Mesothelial cell of epicardium (in vitro differentiated cells): ENCODE measurements around the gene DUS1L. TPM values are rescaled to one million over a fixed set of nuclear protein-coding genes. Genes with fewer than 3 reads are reported as not detected.

Experiments
- DNase-seq, 2 experiments: peaks; one replicate each; pipeline ENCODE4 v3.0.0; 2021; ENCODE audit warnings: low spot score in 2 of 2; ENCODE audit not compliant: unreplicated experiment in 2 of 2
- H3K27ac Mint-ChIP-seq: 2 replicates; pipeline ENCODE4 v1.8.0; 2021; ENCODE audit warnings: mixed read lengths
- H3K27me3 Mint-ChIP-seq: 2 replicates; pipeline ENCODE4 v1.8.0; 2021; ENCODE audit warnings: low read depth, mixed read lengths
- H3K36me3 Mint-ChIP-seq: 2 replicates; pipeline ENCODE4 v1.8.0; 2021; ENCODE audit warnings: mixed read lengths
- H3K4me1 Mint-ChIP-seq: 2 replicates; pipeline ENCODE4 v1.8.0; 2021; ENCODE audit warnings: mixed read lengths
- H3K4me3 Mint-ChIP-seq: 2 replicates; pipeline ENCODE4 v1.8.0; 2021; ENCODE audit warnings: mild to moderate bottlenecking, moderate library complexity, mixed read lengths
- H3K9me3 Mint-ChIP-seq: 2 replicates; pipeline ENCODE4 v1.8.0; 2021; ENCODE audit warnings: mixed read lengths
- total RNA-seq: library from RNA; stranded (reverse); gene quantifications from 3 replicates; pipeline ENCODE4 v1.2.1, GENCODE V29; 2021
- TF ChIP-seq, protein P1 (sequence below): fragments of 200-600 bp; sonication (generic); IDR thresholded peaks from one replicate; pipeline ENCODE4 v1.5.0; 2021; ENCODE audit warnings: antibody characterized with exemption; ENCODE audit not compliant: unreplicated experiment

Gene DUS1L
- total RNA-seq, 1 donor from 2014 or later, result 94.9 TPM

DNA sequence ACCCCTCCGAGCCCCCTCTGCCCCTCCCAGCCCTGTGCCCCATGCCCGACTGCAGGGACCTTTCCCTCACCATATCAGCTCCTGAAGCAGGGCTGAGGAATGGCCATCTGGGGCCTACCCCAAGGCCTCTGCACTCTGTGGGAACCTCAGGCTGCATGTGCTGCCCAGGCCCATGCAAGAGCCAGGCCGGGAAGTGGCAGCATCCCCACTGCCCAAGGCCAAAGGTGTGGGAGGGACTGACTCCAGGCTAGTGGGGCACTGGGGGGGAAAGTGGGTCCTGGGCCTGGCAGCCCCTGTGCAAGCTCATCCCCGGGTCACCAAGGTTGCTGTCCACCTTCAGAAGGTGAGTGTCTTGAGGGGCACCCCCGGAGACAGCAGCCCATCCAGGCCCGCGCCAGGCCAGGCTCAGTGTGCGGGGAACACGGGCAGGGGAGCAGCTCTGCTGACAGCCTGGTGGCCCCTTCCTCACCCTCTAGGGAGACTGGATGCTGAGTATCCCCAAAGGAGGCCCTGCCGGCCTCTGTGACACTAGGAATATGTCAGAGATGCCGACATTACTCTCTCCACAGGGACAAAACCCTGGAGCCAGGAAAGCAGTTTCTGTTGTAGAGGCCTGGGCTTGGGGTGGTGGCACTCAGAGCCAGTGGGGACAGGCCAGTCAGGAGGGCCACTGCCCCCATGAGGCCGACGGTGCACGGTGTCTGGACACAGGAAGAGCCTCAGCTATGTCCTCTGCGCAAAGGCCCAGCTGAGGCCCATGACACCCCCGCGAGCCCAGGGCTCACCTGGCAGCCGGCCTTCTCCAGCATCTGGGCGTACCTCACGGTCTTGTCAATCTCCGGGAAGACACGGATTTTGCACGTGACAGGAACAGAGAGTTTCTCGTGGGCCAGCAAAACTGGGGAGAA, 3.3 kb downstream of the DUS1L start:
- no peak for DNase-seq
- Mint-ChIP-seq H3K4me3 (peak overlapping the region; percentile 8), H3K4me1 (no peaks in the 10 kb centered on the region), H3K27me3 (no peaks in the 10 kb centered on the region), H3K36me3 (peaks cover 5% of the 10 kb centered on the region), H3K27ac (no peak overlapping the region), H3K9me3 (no peaks in the 10 kb centered on the region)
- TF ChIP-seq, protein P1, sequence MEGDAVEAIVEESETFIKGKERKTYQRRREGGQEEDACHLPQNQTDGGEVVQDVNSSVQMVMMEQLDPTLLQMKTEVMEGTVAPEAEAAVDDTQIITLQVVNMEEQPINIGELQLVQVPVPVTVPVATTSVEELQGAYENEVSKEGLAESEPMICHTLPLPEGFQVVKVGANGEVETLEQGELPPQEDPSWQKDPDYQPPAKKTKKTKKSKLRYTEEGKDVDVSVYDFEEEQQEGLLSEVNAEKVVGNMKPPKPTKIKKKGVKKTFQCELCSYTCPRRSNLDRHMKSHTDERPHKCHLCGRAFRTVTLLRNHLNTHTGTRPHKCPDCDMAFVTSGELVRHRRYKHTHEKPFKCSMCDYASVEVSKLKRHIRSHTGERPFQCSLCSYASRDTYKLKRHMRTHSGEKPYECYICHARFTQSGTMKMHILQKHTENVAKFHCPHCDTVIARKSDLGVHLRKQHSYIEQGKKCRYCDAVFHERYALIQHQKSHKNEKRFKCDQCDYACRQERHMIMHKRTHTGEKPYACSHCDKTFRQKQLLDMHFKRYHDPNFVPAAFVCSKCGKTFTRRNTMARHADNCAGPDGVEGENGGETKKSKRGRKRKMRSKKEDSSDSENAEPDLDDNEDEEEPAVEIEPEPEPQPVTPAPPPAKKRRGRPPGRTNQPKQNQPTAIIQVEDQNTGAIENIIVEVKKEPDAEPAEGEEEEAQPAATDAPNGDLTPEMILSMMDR, result no peak

DNA sequence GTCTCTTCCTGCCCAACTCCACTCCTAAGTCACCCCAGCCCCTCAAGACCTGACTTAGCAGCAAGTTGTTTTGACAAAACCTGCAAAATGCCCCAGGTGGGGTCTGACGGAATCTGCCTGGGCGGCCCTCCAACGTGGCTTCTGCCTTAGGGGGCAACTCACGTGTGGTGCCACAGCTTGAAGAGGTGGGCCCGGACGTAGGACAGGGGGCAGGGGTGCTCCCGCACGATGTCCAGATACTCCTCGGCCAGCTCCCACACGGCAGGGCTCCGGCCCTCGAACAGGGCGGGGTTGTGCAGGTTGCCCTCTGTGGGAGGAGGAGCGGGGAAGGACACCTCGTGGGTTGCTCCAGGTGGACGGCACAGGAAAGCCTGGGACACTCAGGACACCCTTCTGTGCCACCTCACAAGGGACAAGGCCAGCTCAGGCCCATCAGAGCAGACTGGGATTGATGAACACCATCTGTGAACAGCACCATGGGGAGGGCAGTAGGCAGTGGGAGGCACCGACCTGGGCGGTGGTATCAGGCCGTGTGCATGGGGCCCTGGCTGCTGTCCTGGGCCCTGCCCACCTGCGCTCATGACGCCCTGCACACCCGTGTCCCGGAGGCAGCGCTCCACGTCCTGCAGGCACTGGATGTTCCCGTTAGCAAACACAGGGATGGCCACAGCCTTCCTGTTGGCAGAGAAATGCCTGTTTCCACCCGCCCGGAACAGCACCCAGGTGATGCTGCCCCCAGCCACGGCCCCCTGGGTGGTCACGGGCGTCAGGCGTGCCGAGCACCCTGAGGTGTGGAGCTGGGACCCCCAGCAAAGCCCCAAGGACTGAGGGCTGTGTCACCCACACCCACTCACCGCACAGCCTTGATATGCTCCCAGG, 4.3 kb downstream of the DUS1L start:
- no peak overlapping the region for H3K4me3 Mint-ChIP-seq
- peaks cover 5% of the 10 kb centered on the region for H3K36me3 Mint-ChIP-seq
- TF ChIP-seq, protein P1, result no peak

DNA sequence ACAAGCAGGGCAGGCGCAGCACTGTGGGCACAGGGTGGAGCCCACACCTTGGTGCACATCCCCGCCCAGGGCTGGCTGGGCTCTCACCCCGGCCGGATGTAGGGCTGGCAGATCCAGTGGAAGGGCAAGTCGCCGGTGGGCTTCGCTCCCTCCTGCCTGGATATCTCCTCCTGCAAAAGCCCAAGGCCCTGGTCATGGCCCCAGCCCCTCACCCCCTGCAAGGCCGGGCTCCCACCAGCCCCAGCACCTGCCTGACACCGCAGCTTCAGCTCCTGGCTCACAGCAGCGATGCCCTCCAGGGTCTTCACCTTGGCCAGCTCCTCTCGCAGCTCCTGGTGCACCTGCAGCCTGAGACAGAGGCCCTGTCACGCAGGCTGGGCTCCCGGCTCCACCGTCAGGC, 5.0 kb downstream of the DUS1L start:
- TF ChIP-seq, protein P1, result no peak
- no peaks in the 10 kb centered on the region for H3K27me3 Mint-ChIP-seq

More for the DNA sequence above, 4.3 kb downstream of the DUS1L start:
- no peaks in the 10 kb centered on the region for H3K9me3 Mint-ChIP-seq
- no peaks in the 10 kb centered on the region for H3K27me3 Mint-ChIP-seq
- no peaks in the 10 kb centered on the region for H3K4me1 Mint-ChIP-seq
- DNase-seq, result no peak
- no peak overlapping the region for H3K27ac Mint-ChIP-seq

DNA sequence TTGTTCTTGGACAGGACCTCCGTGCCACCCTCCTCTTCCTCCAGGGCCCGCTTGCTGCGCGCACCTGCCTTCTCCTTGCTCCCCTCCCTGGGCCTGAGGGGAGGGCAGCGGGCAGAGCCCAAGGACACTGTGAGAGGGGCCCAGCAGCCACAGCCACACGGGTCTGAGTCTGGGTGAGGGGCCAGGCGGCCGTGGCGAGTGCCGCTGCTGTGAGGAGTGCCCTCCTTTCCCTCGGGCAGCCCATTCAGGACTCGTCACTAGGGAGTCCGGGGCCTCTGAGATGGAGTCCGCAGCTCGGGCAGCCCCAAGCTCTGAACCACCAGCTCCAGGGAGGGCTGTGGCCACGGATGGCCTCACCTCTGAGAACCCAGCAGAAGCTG, 5.6 kb downstream of the DUS1L start:
- Mint-ChIP-seq H3K27ac (no peak overlapping the region), H3K4me3 (no peak overlapping the region), H3K27me3 (no peaks in the 10 kb centered on the region), H3K4me1 (no peaks in the 10 kb centered on the region), H3K9me3 (no peaks in the 10 kb centered on the region), H3K36me3 (peaks cover 5% of the 10 kb centered on the region)
- TF ChIP-seq, protein P1, result no peak
- no peak for DNase-seq

More for the DNA sequence above, 5.0 kb downstream of the DUS1L start:
- Mint-ChIP-seq H3K4me1 (no peaks in the 10 kb centered on the region), H3K36me3 (peaks cover 5% of the 10 kb centered on the region), H3K27ac (no peak overlapping the region), H3K9me3 (no peaks in the 10 kb centered on the region), H3K4me3 (no peak overlapping the region)
- no peak for DNase-seq

DNA sequence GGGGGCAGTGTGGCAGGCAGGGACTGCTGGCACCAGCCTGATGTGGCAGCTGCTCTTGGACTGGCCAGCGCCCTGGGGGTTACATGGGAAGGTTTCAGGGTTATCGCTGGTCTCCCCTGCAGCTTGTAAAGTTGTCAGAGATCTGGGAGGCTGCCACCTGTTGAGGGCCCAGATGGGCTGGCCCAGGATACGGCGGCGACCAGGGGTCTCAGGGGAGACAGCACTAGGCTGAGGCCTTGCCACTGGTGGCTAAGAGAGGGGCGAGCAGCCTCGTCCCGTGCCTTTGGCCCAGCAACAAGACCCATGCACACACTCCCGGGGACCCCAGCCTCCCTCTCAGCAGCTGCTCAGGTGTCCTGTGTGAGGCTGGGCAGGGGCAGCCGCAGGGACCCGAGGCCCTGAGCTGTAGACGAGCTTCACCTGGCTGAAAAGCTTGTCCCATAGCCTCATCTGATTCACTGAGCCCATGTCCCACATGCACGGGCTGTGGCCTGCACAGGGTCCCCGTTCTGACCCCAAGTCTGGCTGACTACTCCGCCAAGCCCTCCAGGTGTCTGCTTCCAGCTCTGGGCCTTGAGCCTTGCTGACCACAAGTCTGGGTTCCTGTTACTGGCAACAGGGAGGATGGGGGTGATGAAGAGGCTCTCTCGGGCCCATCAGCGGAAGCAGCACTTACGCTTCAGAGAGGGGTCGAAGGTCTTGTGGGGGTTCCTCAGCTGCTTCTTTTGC, 6.2 kb downstream of the DUS1L start:
- TF ChIP-seq, protein P1, result no peak
- Mint-ChIP-seq H3K27me3 (no peaks in the 10 kb centered on the region), H3K4me1 (no peaks in the 10 kb centered on the region), H3K27ac (no peak overlapping the region), H3K4me3 (no peak overlapping the region), H3K9me3 (no peaks in the 10 kb centered on the region), H3K36me3 (peaks cover 5% of the 10 kb centered on the region)
- no peak for DNase-seq
